RWPE2 (cell line): ENCODE measurements around the gene NAA60.

Experiments
- ATAC-seq: fragments of 200-7000 bp; cut with Tn5 transposase; 3 replicates; pipeline ENCODE4 v1.9.1; 2021; ENCODE audit warnings: low read depth
- DNase-seq: peaks from one replicate; pipeline ENCODE4 v3.0.0-alpha.2; 2020; ENCODE audit warnings: low spot score
- H3K27ac ChIP-seq: fragments of 450-650 bp; 2 replicates; pipeline ENCODE4 v1.5.1; 2017; ENCODE audit warnings: mild to moderate bottlenecking; ENCODE audit not compliant: poor library complexity, severe bottlenecking
- H3K27me3 ChIP-seq: fragments of 250-450 bp; sonication (Bioruptor Pico); 2 replicates; pipeline ENCODE4 v1.5.1; 2021; ENCODE audit warnings: mild to moderate bottlenecking, moderate library complexity; ENCODE audit not compliant: insufficient read depth, poor library complexity, severe bottlenecking
- H3K36me3 ChIP-seq: fragments of 250-450 bp; sonication (Bioruptor Pico); 2 replicates; pipeline ENCODE4 v1.5.1; 2020; ENCODE audit warnings: low read depth, mild to moderate bottlenecking, moderate library complexity
- H3K4me1 ChIP-seq: fragments of 250-450 bp; sonication (Bioruptor Pico); 2 replicates; pipeline ENCODE4 v1.5.1; 2021; ENCODE audit warnings: mild to moderate bottlenecking, moderate library complexity; ENCODE audit not compliant: insufficient read depth, poor library complexity, severe bottlenecking
- H3K4me3 ChIP-seq: fragments of 250-450 bp; sonication (Bioruptor Pico); 2 replicates; pipeline ENCODE4 v1.5.1; 2021; ENCODE audit warnings: mild to moderate bottlenecking, moderate library complexity; ENCODE audit not compliant: severe bottlenecking
- H3K9me3 ChIP-seq: fragments of 250-450 bp; sonication (Bioruptor Pico); 2 replicates; pipeline ENCODE4 v1.5.1; 2021; ENCODE audit warnings: mild to moderate bottlenecking, moderate library complexity; ENCODE audit not compliant: severe bottlenecking
- CTCF ChIP-seq: fragments of 450-650 bp; IDR thresholded peaks from one replicate; pipeline ENCODE4 v1.5.1; 2017; ENCODE audit warnings: mild to moderate bottlenecking, moderate library complexity; ENCODE audit not compliant: poor library complexity, severe bottlenecking

NAA60 gene

GRCh38 chr16:3508736-3509135 is 65.3 kb downstream of the NAA60 start:
- no peaks in the 10 kb centered on the region for H3K4me1 ChIP-seq
- no peak for DNase-seq
- no peaks in the 10 kb centered on the region for H3K9me3 ChIP-seq
- no peaks in the 10 kb centered on the region for H3K27me3 ChIP-seq
- no peak for TF ChIP-seq CTCF
- no peak overlapping the region for H3K27ac ChIP-seq
- no peak for ATAC-seq
- no peak overlapping the region for H3K4me3 ChIP-seq
- H3K36me3 ChIP-seq = peaks cover 52% of the 10 kb centered on the region

GRCh38 chr16:3509470-3509928 is 66.0 kb downstream of the NAA60 start:
- H3K27me3 ChIP-seq = no peaks in the 10 kb centered on the region

GRCh38 chr16:3510416-3510815 is 66.9 kb downstream of the NAA60 start:
- Histone ChIP-seq H3K9me3 (no peaks in the 10 kb centered on the region), H3K4me1 (no peaks in the 10 kb centered on the region), H3K27me3 (no peaks in the 10 kb centered on the region), H3K36me3 (peaks cover 59% of the 10 kb centered on the region), H3K4me3 (no peak overlapping the region), H3K27ac (no peak overlapping the region)
- ATAC-seq (no peak), DNase-seq (no peak)
- no peak for TF ChIP-seq CTCF

More at GRCh38 chr16:3509470-3509928, 66.0 kb downstream of the NAA60 start:
- no peaks in the 10 kb centered on the region for H3K4me1 ChIP-seq
- H3K9me3 ChIP-seq = no peaks in the 10 kb centered on the region
- peaks cover 56% of the 10 kb centered on the region for H3K36me3 ChIP-seq
- H3K4me3 ChIP-seq = no peak overlapping the region
- peak; percentile 58; the same call in 2 of the 3 replicates for ATAC-seq
- no peak for TF ChIP-seq CTCF
- H3K27ac ChIP-seq = no peak overlapping the region
- DNase-seq = no peak

GRCh38 chr16:3511286-3512180 is 68.1 kb downstream of the NAA60 start:
- Histone ChIP-seq H3K4me3 (no peak overlapping the region), H3K9me3 (no peaks in the 10 kb centered on the region), H3K4me1 (no peaks in the 10 kb centered on the region), H3K36me3 (peaks cover 70% of the 10 kb centered on the region), H3K27ac (no peak overlapping the region), H3K27me3 (no peaks in the 10 kb centered on the region)
- TF ChIP-seq CTCF = no peak
- no peak for DNase-seq
- ATAC-seq = no peak

- H3K27ac ChIP-seq = no peak overlapping the region
- no peaks in the 10 kb centered on the region for H3K27me3 ChIP-seq
- ATAC-seq = no peak
- H3K9me3 ChIP-seq = no peaks in the 10 kb centered on the region
- peaks cover 71% of the 10 kb centered on the region for H3K36me3 ChIP-seq
- DNase-seq = no peak
- no peak for TF ChIP-seq CTCF
- H3K4me3 ChIP-seq = no peak overlapping the region
- H3K4me1 ChIP-seq = no peaks in the 10 kb centered on the region
These were observed 70.6 kb downstream of the NAA60 start for GRCh38 chr16:3513892-3514583.
